PFSK-1 (cell line): ENCODE measurements around the gene CLCN7.

Source experiments
- FOXP2 ChIP-seq: optimal IDR thresholded peaks from 2 replicates; pipeline ENCODE3; 2011; ENCODE audit warnings: borderline replicate concordance, control low read depth, inconsistent platforms; ENCODE audit not compliant: insufficient read depth; ENCODE audit errors: extremely low read length, extremely low read depth
- POLR2AphosphoS5 ChIP-seq: IDR thresholded peaks from 2 replicates; pipeline ENCODE4 v1.6.1; 2012; ENCODE audit warnings: low read depth, mild to moderate bottlenecking, control low read depth, low read length, moderate library complexity

DNA sequence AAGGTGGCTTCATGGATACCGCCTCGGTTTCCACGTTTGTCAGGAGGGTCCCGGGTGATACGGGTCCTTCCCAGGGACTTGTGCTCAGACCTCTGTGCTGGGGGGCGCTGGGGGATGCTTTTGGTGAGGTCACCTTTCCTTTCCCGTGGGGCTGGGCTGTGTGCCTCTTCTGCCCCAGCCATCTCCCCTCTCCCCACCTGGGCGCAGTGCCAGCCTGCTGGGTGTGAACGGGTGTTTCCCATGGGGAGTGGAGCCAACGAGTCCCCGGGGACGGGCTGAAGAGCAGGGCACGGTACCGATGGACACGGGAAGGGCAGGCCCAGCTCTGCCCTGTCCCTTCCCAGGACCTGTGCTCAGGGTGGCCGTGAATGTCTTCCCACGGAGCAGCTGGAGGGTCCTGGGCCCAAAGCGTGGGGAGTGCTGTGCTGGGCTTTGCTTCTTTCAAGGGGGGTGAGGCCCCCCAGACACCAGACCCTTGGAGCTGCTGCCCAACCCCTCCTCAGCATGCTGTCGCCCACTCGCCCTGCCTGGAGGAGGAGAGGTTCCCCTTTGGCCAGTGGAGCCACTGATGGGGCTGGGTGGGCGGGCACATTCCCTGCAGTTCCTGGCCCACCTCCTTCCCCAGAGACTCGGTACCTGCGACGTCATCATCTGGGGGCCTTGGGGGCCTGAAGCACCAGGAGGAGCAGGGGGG is 33.8 kb upstream of the CLCN7 start:
- TF ChIP-seq FOXP2 (no peak), POLR2AphosphoS5 (no peak)
